Measurements from ENCODE around the gene PCED1A.

- TF ChIP-seq, protein P1, sequence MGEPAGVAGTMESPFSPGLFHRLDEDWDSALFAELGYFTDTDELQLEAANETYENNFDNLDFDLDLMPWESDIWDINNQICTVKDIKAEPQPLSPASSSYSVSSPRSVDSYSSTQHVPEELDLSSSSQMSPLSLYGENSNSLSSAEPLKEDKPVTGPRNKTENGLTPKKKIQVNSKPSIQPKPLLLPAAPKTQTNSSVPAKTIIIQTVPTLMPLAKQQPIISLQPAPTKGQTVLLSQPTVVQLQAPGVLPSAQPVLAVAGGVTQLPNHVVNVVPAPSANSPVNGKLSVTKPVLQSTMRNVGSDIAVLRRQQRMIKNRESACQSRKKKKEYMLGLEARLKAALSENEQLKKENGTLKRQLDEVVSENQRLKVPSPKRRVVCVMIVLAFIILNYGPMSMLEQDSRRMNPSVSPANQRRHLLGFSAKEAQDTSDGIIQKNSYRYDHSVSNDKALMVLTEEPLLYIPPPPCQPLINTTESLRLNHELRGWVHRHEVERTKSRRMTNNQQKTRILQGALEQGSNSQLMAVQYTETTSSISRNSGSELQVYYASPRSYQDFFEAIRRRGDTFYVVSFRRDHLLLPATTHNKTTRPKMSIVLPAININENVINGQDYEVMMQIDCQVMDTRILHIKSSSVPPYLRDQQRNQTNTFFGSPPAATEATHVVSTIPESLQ (CRISPR knock-in tag; conservative IDR thresholded peaks at IDR 0.05): no peak
- no peak for TF ChIP-seq CTCF (CRISPR knock-in tag; IDR thresholded peaks at IDR 0.05)
- TF ChIP-seq, protein P2, sequence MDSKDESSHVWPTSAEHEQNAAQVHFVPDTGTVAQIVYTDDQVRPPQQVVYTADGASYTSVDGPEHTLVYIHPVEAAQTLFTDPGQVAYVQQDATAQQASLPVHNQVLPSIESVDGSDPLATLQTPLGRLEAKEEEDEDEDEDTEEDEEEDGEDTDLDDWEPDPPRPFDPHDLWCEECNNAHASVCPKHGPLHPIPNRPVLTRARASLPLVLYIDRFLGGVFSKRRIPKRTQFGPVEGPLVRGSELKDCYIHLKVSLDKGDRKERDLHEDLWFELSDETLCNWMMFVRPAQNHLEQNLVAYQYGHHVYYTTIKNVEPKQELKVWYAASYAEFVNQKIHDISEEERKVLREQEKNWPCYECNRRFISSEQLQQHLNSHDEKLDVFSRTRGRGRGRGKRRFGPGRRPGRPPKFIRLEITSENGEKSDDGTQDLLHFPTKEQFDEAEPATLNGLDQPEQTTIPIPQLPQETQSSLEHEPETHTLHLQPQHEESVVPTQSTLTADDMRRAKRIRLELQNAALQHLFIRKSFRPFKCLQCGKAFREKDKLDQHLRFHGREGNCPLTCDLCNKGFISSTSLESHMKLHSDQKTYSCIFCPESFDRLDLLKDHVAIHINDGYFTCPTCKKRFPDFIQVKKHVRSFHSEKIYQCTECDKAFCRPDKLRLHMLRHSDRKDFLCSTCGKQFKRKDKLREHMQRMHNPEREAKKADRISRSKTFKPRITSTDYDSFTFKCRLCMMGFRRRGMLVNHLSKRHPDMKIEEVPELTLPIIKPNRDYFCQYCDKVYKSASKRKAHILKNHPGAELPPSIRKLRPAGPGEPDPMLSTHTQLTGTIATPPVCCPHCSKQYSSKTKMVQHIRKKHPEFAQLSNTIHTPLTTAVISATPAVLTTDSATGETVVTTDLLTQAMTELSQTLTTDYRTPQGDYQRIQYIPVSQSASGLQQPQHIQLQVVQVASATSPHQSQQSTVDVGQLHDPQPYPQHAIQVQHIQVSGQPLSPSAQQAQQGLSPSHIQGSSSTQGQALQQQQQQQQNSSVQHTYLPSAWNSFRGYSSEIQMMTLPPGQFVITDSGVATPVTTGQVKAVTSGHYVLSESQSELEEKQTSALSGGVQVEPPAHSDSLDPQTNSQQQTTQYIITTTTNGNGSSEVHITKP (CRISPR knock-in tag; IDR thresholded peaks at IDR 0.05; ENCODE audit: low read depth): no peak
- TF ChIP-seq PTBP1 (IDR thresholded peaks at IDR 0.05; ENCODE audit: low read depth, low read length, poor library complexity, severe bottlenecking): no peak
- TF ChIP-seq CEBPB (IDR thresholded peaks at IDR 0.05; ENCODE audit: borderline replicate concordance, low read depth, low read length): no peak
- TF ChIP-seq POLR2A (IDR thresholded peaks at IDR 0.05; ENCODE audit: insufficient read depth in 1 of 2, low read depth in 2 of 2, low read length in 2 of 2): no peak
- no peak for TF ChIP-seq MEF2D (CRISPR knock-in tag; IDR thresholded peaks at IDR 0.05)
- no peak for TF ChIP-seq SUZ12 (IDR thresholded peaks at IDR 0.05; ENCODE audit: low read depth, low read length)
- TF ChIP-seq ZNF260 (CRISPR knock-in tag; IDR thresholded peaks at IDR 0.05; ENCODE audit: borderline replicate concordance, low read depth): no peak
Measured at GRCh38 chr20:2812189-2812588, 28.3 kb downstream of the PCED1A start.

Measured in HepG2 (cell line).